ENCODE data around the gene A2M.

The A2M gene

GRCh38 chr12:9099552-9100190, 16.0 kb downstream of the A2M start:
- in situ Hi-C loops (cut with MboI; ENCODE audit: low sequenced_read_pairs), result no loop called here

DNA sequence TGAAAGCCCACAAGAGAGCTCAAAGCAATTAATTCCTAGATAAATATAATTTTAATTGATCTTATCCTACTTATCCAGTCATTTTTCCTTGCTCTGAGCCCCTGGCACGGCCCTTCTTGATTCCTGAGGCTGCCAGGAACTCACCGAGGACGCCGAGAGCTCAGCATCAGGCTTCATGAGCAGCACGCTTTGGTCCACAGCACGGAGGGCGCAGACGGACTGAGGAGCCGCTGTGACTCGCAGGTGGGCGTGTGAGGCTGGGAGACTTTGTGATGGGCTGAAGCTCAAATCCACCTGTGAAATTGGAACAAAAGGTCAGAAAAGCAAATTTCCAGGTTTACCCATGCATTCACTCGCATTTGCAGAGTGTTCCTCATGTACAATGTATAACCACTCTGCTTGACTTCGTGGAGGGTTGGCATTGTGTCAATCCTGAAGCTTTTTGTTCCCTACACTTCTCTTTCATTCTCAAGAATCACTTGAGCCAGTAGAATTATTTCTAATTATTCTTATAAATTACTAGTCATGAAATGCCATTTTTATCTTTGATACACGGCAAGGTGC, 17.2 kb downstream of the A2M start:
- in situ Hi-C loops (cut with MboI; ENCODE audit: low sequenced_read_pairs), result no loop called here

- in situ Hi-C loops (cut with MboI; ENCODE audit: low sequenced_read_pairs), result no loop called here
Observed at GRCh38 chr12:9098115-9098452, 17.6 kb downstream of the A2M start.

GRCh38 chr12:9096563-9097176, 19.0 kb downstream of the A2M start:
- in situ Hi-C loops (cut with MboI; ENCODE audit: low sequenced_read_pairs), result no loop called here

GRCh38 chr12:9095322-9095721, 20.4 kb downstream of the A2M start:
- in situ Hi-C loops (cut with MboI; ENCODE audit: low sequenced_read_pairs), result no loop called here

DNA sequence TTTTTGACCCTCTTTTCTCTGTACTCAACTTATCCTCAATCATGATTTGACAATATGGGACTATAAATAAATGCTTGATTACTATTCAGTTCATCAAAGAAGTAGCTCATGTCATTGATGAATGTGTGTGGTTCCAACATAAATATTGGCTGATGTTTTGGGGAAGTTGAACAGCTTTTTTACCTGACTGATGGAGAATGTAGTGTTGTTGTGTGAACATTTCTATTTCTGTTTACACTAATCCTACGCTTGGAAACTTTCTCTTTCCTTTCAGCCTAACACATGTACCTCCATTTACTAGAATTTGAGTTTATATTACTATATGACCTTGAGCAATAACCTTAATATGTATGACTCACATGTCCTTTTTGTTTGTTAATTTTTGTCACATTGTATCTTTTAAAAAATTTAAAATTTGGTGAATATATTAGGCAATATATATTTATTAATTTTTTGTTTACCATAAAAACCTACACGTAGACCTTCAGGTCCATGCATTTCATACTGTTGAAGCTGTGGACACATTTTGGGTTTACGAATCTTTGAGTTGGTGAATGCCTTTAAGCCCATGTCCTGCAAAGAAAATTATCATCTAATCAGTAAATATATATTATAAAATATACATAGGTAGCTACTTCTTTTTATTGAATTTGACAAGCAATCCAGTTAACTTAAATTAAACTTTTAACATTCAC, 21.1 kb downstream of the A2M start:
- in situ Hi-C loops (cut with MboI; ENCODE audit: low sequenced_read_pairs), result no loop called here

- in situ Hi-C loops (cut with MboI; ENCODE audit: low sequenced_read_pairs), result no loop called here
Observed at GRCh38 chr12:9091891-9092598, 23.7 kb downstream of the A2M start.

GRCh38 chr12:9090220-9090619, 25.5 kb downstream of the A2M start:
- in situ Hi-C loops (cut with MboI; ENCODE audit: low sequenced_read_pairs), result no loop called here

GRCh38 chr12:9087087-9087835, 28.5 kb downstream of the A2M start:
- in situ Hi-C loops (cut with MboI; ENCODE audit: low sequenced_read_pairs), result no loop called here

GRCh38 chr12:9086087-9086486, 29.6 kb downstream of the A2M start:
- in situ Hi-C loops (cut with MboI; ENCODE audit: low sequenced_read_pairs), result no loop called here

DNA sequence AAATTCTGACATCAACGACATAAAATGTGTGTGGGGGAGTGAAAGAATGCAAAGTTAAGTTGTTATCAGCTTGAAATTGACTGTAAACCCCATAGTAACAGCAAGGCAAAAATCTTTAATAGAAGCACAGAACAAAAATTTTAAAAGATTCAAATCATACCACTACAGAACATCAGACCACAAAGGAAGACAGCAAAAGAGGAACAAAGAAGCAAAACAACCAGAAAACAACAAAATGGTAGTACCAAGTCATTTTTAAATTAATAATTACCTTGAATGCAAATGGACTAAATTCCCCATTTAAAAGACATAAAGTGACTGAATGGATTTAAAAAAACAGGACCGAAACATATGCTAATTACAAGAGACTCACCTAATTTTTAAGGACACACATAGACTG, 31.3 kb downstream of the A2M start:
- in situ Hi-C loops (cut with MboI; ENCODE audit: low sequenced_read_pairs), result no loop called here

- in situ Hi-C loops (cut with MboI; ENCODE audit: low sequenced_read_pairs), result no loop called here
Observed at GRCh38 chr12:9083793-9084192, 31.9 kb downstream of the A2M start.

DNA sequence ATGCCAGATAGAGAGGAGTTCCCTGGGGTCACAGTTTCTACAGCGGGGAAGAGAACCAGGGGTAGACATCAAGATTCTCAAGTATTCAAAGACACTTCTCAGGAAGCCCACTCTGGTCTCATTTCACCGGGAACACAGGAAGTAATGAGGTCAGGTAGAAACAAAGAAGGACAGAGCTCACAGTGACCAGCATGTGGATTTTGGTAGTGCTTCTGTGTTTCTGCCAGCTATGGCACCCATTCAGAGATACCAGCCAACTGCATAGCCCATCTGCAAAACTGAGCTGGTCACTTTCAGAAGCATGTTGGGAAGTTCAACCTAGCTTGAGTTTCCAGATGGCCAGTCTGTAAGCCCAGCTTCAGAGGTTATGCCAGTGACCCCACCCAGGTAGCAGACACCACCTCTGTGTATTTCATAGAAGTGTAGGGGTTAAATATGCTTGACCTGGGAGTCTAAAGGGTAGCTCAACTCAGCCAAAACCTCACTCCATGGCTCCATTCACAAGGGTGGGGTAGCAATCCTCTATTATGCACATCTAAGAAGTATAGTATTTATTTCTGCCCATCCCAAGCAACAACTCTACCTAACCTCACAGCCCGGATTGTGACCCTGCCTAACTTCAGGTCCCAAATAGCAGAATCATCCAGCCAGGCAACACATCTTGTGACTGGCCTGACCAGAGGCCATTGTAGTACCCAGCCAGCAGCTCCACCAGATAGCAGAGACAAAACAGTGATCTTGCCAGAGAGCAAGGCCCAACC, 33.9 kb downstream of the A2M start:
- in situ Hi-C loops (cut with MboI; ENCODE audit: low sequenced_read_pairs), result no loop called here

DNA sequence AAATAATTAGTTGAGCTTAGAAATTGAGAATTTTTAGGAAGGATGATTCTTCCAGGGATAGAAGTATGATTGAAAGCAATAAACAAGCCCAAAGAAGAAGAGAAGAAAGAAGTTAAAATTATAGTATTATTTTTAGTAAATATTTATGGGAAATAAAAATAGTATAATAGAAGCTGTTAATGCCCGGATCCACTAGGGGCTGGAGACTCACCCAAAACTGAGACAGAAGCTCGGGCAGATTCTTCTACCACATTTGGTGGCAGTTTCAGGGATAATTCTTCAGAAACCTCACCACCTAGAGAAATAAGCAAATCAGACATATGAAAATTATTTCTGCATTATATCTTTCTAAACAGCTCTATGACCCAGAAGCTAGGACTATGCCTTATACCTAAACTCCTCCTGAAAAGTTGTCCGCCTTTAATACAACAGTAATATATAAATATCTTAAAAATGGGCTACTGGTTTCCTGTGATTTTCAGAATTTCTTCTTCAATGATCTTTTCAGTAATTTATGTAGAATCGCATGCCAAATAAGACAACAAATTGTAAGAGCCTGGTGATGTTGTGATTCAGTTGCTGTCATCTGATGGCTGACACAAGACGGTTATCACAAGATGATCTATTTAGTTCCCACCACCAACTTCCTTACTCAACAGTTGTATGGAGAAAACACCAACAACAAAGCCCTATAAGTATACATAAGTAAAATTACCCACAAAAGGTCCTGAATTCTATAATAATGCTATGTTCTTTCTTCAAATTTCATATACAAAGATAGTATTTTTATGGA, 35.6 kb downstream of the A2M start:
- in situ Hi-C loops (cut with MboI; ENCODE audit: low sequenced_read_pairs), result no loop called here

DNA sequence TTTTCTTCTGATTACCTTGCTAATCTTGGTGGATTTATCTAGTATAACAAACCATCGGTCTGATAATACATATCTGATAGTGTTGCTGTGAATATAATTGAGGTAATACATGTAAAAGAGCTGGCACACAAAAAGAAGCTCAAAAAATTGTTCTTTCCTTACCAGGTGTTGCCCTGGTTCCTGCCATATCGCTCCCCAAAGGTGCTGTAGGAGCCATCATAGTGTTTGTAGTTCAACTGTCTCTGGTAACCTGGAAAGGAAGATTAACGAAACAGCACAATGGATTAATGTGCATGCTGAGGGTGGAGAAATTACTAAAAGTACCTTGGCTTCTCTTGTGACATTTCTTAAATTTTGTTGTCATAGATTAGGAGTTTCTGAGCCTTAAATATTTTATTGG, 36.6 kb downstream of the A2M start:
- in situ Hi-C loops (cut with MboI; ENCODE audit: low sequenced_read_pairs), result no loop called here

DNA sequence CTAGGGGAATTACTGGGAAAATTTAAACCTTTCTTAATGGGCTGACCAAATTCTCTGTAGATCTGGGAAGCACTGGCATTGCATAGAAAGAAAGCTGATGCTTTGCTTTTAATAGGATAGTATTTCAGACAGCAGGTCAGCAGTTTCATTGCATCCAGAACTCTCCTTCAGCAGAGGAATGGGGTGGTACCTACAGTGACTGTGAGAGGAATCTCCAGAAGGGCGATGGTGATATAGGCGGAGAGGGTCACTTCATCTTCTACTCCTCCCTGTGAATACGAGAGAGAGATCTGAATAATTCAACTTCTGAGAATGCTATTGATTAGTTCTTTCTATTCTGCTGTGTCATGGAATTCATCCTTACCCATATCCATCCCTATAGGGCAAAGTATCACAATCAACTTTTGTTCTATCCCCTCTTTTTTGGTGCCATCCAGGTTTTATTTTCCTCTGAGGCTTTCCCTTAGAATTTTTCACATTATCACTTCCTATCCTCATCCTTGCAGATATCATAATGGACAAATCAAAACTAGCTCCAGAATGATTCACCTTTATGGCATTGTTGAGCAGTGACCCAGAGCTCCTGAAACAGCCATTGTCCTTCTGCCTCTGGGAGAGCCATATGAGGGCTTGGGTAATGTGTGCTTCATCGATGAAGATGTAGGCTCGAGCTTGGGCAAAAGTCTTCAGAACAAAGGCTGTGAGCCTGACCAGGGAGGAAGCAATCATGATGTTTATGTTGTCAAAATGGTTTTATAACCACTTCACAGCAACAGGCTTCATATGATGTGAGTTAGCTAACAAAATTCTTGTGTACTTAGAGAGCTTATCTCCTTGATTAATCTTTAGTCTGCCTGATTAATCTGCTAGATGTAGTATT, 38.3 kb downstream of the A2M start:
- in situ Hi-C loops (cut with MboI; ENCODE audit: low sequenced_read_pairs), result no loop called here

GRCh38 chr12:9076733-9077132, 39.0 kb downstream of the A2M start:
- in situ Hi-C loops (cut with MboI; ENCODE audit: low sequenced_read_pairs), result no loop called here

GRCh38 chr12:9075138-9075535, 40.6 kb downstream of the A2M start:
- in situ Hi-C loops (cut with MboI; ENCODE audit: low sequenced_read_pairs), result no loop called here
